Central memory CD8-positive, alpha-beta T cell (primary cell): ENCODE results near the gene BIVM.
A peak's percentile ranks its signal among the peaks of the same experiment; 100 is the strongest.

ENCODE experiments used
- ATAC-seq: fragments of 150-1000 bp; cut with Tn5 transposase; replicated peaks from 2 replicates; pipeline ENCODE4 v1.10.0; 2022; ENCODE audit warnings: mild to moderate bottlenecking, moderate FRiP score, moderate number of reproducible peaks; ENCODE audit not compliant: poor library complexity, severe bottlenecking; ENCODE audit errors: extremely low read depth
- DNase-seq, 2 donors: peaks; one replicate each; pipeline ENCODE4 v3.0.0; 2021; ENCODE audit warnings: low spot score in 2 of 2
- H3K27ac Mint-ChIP-seq: one replicate; pipeline ENCODE4 v1.8.0; 2022; ENCODE audit warnings: low read depth, mild to moderate bottlenecking, moderate library complexity, mixed read lengths
- H3K27me3 Mint-ChIP-seq: one replicate; pipeline ENCODE4 v1.8.0; 2022; ENCODE audit warnings: mixed read lengths
- H3K36me3 Mint-ChIP-seq: one replicate; pipeline ENCODE4 v1.8.0; 2022; ENCODE audit warnings: mild to moderate bottlenecking, moderate library complexity, mixed read lengths; ENCODE audit not compliant: insufficient read depth
- H3K4me1 Mint-ChIP-seq: one replicate; pipeline ENCODE4 v1.8.0; 2022; ENCODE audit warnings: mixed read lengths
- H3K4me3 Mint-ChIP-seq: one replicate; pipeline ENCODE4 v1.8.0; 2022; ENCODE audit warnings: mild to moderate bottlenecking, moderate library complexity, mixed read lengths
- H3K9me3 Mint-ChIP-seq: one replicate; pipeline ENCODE4 v1.8.0; 2022; ENCODE audit warnings: mixed read lengths

BIVM gene

DNA sequence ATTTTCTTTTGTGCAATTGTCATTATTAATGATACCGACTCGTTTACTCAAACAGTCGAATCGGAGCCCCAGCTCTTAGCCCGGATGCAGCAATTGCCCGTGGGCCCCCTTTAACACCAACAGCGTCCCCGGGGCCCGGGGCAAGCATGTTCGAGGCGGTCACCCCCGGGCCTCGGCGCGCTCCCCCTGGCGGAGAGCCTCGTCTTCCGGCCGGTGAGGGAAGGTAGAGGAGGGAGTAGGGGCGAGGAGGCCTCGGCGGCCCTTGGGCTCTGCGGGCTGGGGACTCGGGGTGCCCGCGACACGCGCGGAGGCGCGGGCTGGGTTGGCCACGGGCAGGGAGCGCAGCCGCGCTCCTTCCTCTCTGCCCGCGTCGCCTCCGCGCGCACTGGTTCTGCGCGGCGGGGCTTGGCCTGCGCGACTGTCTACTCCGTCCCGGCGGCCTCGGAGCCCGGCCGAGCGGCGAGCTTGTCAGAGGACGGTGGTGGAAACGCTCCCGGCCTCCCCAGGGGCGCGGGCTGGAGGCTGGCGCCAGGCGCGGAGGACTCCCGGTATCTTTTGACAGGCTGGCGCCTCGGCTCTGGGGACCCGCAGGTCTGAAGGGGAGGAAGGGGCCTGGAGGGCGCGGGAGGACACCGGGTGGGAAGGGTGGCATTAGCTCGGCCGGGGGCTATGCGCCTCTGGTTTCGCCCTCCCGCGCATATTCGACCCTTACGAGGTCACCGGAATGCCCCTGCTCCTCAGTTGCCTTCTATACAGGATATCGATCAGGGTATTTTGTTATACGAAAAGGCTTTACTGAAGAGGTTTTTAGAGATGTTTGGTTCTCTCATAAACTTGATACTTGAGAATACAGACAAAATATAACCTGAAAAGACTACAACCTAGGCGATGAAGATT, 1.5 kb downstream of the BIVM start:
- H3K9me3 Mint-ChIP-seq = no peaks in the 10 kb centered on the region

GRCh38 chr13:102805680-102806079, 6.8 kb downstream of the BIVM start:
- DNase-seq (no peak), ATAC-seq (no peak)
- peaks cover 9% of the 10 kb centered on the region for H3K36me3 Mint-ChIP-seq
- peaks cover 24% of the 10 kb centered on the region for H3K4me1 Mint-ChIP-seq
- no peak overlapping the region for H3K4me3 Mint-ChIP-seq
- no peaks in the 10 kb centered on the region for H3K9me3 Mint-ChIP-seq
- H3K27me3 Mint-ChIP-seq = no peaks in the 10 kb centered on the region
- H3K27ac Mint-ChIP-seq = no peak overlapping the region

More for the DNA sequence above, 1.5 kb downstream of the BIVM start:
- Mint-ChIP-seq H3K27me3 (no peaks in the 10 kb centered on the region), H3K36me3 (peaks cover 9% of the 10 kb centered on the region), H3K4me3 (peak overlapping the region; percentile 90), H3K27ac (peak overlapping the region; percentile 77), H3K4me1 (peaks cover 17% of the 10 kb centered on the region)
- ATAC-seq (peak; percentile 84), DNase-seq (peak; percentile 75 to 77)

DNA sequence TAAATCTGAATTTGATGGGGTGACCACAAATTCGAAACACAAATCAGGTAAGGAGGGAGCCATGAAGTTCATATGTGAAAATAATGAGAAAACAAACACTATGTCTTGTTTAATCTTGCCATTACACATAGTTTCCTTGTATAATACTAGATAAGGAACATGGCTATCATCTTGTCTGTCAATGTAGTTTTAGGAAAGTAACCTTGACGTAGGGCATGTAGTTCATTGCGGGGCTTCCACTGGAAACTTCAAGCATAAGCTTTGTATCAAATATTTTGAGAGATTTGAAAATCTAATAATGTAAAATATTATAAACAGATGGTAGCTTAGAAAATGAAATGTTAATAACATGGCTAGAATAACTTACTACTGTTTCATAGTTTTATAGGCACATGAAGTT, 8.8 kb downstream of the BIVM start:
- ATAC-seq (no peak), DNase-seq (no peak)
- Mint-ChIP-seq H3K9me3 (no peaks in the 10 kb centered on the region), H3K27ac (no peak overlapping the region), H3K4me1 (peaks cover 26% of the 10 kb centered on the region), H3K4me3 (no peak overlapping the region), H3K36me3 (peaks cover 3% of the 10 kb centered on the region), H3K27me3 (no peaks in the 10 kb centered on the region)

DNA sequence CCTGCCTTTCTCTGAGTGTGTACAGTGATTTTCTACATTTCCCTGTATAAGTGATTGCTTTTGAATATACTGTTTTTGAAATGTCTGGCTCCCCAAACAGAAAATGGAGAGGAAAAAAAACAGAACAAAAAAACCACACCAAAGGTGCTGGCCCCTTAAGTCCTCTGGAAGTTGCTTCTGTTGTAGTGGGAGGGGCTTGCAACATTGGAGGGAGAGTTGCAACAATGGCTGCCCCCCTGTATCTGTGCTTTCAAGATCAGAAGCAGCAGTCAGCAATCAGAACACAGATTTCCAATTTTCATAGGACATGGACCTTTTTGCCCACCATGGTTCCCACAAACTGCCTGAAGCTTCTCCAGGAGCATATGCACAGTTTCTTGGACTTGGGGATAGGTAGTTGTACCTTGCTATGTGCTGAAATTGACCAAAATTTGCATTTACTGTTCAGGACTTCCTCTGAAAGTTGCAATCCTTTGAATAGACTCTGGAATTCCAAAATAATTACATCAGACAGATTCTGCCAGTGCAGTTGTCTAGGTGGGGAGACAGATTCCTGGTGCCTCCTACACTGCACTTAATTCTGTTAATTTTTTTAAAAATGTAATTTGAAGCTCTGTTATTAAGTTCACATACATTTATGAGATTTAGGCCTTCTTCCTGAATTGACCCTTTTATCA, 13.8 kb downstream of the BIVM start:
- Mint-ChIP-seq H3K4me1 (peaks cover 32% of the 10 kb centered on the region), H3K4me3 (no peak overlapping the region), H3K27ac (no peak overlapping the region), H3K9me3 (no peaks in the 10 kb centered on the region), H3K36me3 (peaks cover 6% of the 10 kb centered on the region), H3K27me3 (no peaks in the 10 kb centered on the region)
- ATAC-seq = no peak
- no peak for DNase-seq

DNA sequence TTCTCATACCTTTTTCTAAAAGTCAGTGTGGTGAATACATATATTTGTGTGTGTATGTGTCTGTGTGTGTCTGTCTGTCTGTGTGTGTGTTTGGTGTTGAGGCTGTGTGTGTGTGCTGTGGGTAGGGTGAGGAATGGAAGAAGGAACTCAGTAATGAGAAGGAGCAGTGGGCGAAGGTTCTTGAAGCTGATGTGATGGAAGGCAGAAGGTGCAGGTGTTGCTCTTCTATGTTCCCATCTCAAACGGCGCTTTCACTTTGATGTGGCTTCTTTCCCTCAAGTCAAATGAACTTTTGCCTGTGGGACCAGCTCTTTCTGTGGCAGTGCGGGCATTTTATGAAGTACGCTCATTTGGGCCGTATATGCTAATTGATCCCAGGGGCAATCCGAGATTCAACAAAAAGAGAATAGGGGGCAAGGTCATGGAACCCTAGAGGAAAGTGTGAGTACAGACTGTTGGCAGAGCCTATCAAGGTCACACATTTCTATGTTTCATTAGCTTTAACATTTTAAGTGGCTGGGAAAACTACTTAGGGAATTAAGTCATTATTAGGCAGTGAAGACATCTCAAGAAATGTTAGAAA, 15.2 kb downstream of the BIVM start:
- Mint-ChIP-seq H3K9me3 (no peaks in the 10 kb centered on the region), H3K4me3 (no peak overlapping the region), H3K36me3 (peaks cover 9% of the 10 kb centered on the region), H3K27me3 (no peaks in the 10 kb centered on the region), H3K4me1 (peaks cover 21% of the 10 kb centered on the region), H3K27ac (no peak overlapping the region)
- DNase-seq = no peak
- ATAC-seq = no peak

GRCh38 chr13:102814793-102815192, 15.9 kb downstream of the BIVM start:
- Mint-ChIP-seq H3K27ac (no peak overlapping the region), H3K9me3 (no peaks in the 10 kb centered on the region), H3K4me3 (no peak overlapping the region), H3K36me3 (peaks cover 12% of the 10 kb centered on the region), H3K4me1 (peaks cover 20% of the 10 kb centered on the region), H3K27me3 (no peaks in the 10 kb centered on the region)
- DNase-seq = no peak
- ATAC-seq = no peak

GRCh38 chr13:102815788-102816187, 16.9 kb downstream of the BIVM start:
- Mint-ChIP-seq H3K4me1 (peaks cover 15% of the 10 kb centered on the region), H3K4me3 (no peak overlapping the region), H3K9me3 (no peaks in the 10 kb centered on the region), H3K27me3 (no peaks in the 10 kb centered on the region), H3K27ac (no peak overlapping the region), H3K36me3 (peaks cover 13% of the 10 kb centered on the region)
- no peak for ATAC-seq
- no peak for DNase-seq

DNA sequence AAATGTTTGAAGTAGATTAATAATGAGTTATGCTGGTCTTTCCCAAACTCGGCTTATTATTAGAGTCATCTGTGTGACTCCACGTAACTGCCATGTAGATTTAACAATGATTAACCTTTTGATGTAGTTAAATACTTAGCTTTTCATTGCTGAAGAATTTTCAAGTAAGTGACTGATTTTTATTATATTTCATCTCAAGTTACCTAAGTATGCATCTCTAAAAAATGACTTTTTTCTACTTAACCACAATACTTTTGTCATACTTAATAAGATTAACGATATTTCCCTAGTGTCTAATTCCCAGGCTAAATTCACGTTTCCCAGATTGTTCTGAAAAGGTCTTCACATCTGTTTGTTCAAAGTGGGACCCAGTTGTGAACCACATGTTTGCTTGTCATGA, 17.8 kb downstream of the BIVM start:
- no peak overlapping the region for H3K27ac Mint-ChIP-seq
- H3K9me3 Mint-ChIP-seq = no peaks in the 10 kb centered on the region
- peaks cover 13% of the 10 kb centered on the region for H3K36me3 Mint-ChIP-seq
- no peaks in the 10 kb centered on the region for H3K27me3 Mint-ChIP-seq
- no peak for ATAC-seq
- H3K4me1 Mint-ChIP-seq = peaks cover 15% of the 10 kb centered on the region
- H3K4me3 Mint-ChIP-seq = no peak overlapping the region
- no peak for DNase-seq

DNA sequence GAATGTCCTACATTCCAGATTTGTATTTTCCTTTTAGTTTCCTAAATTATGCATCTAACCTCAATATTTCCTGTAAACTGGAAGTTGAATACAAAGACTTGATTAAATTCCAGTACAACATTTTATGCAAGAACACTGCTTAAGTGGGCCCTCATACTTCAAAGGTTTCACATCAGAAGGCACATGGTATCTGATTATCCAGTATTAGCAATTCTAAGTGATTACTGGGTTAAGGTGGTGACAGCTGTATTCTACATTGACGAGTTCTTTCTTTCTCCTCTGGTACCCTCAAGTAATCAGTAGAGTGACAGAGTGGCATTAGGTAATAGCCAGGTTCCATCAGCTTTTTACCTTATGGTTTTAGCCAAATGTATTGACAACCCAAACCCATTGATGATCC, 18.3 kb downstream of the BIVM start:
- Mint-ChIP-seq H3K27ac (no peak overlapping the region), H3K36me3 (peaks cover 15% of the 10 kb centered on the region), H3K27me3 (no peaks in the 10 kb centered on the region), H3K9me3 (no peaks in the 10 kb centered on the region), H3K4me1 (peaks cover 10% of the 10 kb centered on the region), H3K4me3 (no peak overlapping the region)
- DNase-seq (no peak), ATAC-seq (no peak)

DNA sequence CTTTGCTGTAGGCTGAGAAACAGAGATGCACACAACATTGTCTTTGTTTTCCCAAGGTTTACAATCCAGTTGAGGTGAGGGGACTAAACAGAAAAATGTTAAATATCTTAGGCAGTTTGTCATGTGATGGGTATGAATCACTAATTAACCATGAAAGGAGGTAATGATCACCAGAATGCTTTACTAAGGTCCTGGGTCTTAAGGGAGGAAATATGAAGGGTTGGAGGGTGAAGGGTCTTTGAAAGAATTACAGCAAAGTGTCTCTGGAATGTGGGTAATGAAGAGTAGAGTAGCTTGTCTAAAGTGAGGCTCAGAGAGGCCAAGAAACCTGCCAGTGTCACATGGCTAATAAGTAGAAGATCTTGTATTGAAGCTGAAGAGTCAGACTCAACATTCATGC, 19.0 kb downstream of the BIVM start:
- H3K27me3 Mint-ChIP-seq = no peaks in the 10 kb centered on the region
- H3K4me3 Mint-ChIP-seq = no peak overlapping the region
- H3K36me3 Mint-ChIP-seq = peaks cover 17% of the 10 kb centered on the region
- no peak overlapping the region for H3K27ac Mint-ChIP-seq
- no peak for ATAC-seq
- DNase-seq = no peak
- peaks cover 6% of the 10 kb centered on the region for H3K4me1 Mint-ChIP-seq
- no peaks in the 10 kb centered on the region for H3K9me3 Mint-ChIP-seq

GRCh38 chr13:102825400-102825799, 26.5 kb downstream of the BIVM start:
- ATAC-seq (no peak), DNase-seq (no peak)
- peaks cover 9% of the 10 kb centered on the region for H3K36me3 Mint-ChIP-seq
- no peak overlapping the region for H3K27ac Mint-ChIP-seq
- H3K9me3 Mint-ChIP-seq = no peaks in the 10 kb centered on the region
- no peaks in the 10 kb centered on the region for H3K27me3 Mint-ChIP-seq
- no peaks in the 10 kb centered on the region for H3K4me1 Mint-ChIP-seq
- no peak overlapping the region for H3K4me3 Mint-ChIP-seq

DNA sequence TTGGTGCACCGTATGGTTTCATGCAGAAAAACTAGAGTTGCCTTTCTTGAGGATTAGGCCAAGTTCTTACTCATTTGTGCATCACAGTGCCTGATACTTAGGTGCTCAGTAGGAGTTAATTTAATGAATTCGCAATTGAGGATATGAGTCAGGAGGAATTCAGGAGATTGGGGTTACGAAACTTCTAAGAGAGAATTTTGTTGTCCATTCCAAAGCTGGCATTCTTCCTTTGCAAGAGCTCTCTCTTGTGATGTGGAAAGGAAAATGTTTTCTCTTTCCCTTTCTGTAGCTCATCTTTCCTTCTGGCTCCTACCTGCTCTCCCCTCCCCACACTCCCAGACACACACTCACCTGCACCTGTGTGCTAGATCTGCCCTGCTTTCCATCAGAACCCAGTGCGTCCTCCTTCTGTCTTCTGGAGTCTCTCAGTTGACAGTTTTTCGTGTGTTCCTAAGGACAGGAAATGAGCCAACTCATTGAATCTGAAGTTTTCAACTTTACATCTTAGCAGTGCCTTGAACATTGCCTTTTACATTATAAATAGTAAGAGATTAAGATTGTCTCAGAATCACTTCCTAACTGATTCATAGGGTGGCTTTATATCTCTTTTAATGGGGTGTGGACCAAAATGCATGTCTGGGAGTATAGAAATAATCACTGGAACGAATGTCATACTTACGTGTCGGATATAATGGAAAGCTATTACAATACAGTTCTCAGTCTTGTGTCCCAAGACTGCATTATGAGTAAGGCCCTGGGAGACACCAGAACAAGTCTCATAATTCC, 27.2 kb downstream of the BIVM start:
- no peaks in the 10 kb centered on the region for H3K27me3 Mint-ChIP-seq
- ATAC-seq (no peak), DNase-seq (no peak)
- H3K27ac Mint-ChIP-seq = no peak overlapping the region
- peaks cover 7% of the 10 kb centered on the region for H3K36me3 Mint-ChIP-seq
- H3K9me3 Mint-ChIP-seq = no peaks in the 10 kb centered on the region
- no peaks in the 10 kb centered on the region for H3K4me1 Mint-ChIP-seq
- no peak overlapping the region for H3K4me3 Mint-ChIP-seq
